C4-2B (cell line): ENCODE results near the gene POLR2L.

Experiments
- CTCF ChIP-seq: fragments of 450-650 bp; conservative IDR thresholded peaks from 2 replicates; pipeline ENCODE4 v1.5.1; 2017; ENCODE audit warnings: mild to moderate bottlenecking
- ZFX ChIP-seq: fragments of 450-650 bp; IDR thresholded peaks from 2 replicates; pipeline ENCODE4 v1.6.1; 2017

- no peak for TF ChIP-seq CTCF
- TF ChIP-seq ZFX: no peak
Observed at GRCh38 chr11:871472-871871, 29.1 kb upstream of the POLR2L start.
